Activated T-helper 9 cell treated with anti-CD3 and anti-CD28 coated beads, Interleukin-2, amount 50 U/mL, for 16 hours (primary cell): ENCODE results near the gene MPC1.
"Not testable (repeated sequence)": the region's sequence is repeated elsewhere in the genome, so short reads cannot be mapped to it uniquely, and the experiment has no call there.

Source experiments
- DNase-seq: peaks from one replicate; pipeline ENCODE4 v3.0.0-alpha.2; 2020; ENCODE audit warnings: low read depth

MPC1 gene

GRCh38 chr6:166344921-166345320 lies 37.8 kb downstream of the MPC1 start:
- not testable (repeated sequence) for DNase-seq

GRCh38 chr6:166344240-166344639 lies 38.5 kb downstream of the MPC1 start:
- DNase-seq, result no peak

GRCh38 chr6:166343150-166343487 lies 39.6 kb downstream of the MPC1 start:
- no peak for DNase-seq

- peak; percentile 60 for DNase-seq
Observed at GRCh38 chr6:166342349-166343149, 40.2 kb downstream of the MPC1 start, which contains the start of gene SFT2D1. Gene SFT2D1 (minus strand): TSS chr6:166342545. CDS start chr6:166342481, 64 bp downstream.

- no peak for DNase-seq
Observed at GRCh38 chr6:166341977-166342348, 40.8 kb downstream of the MPC1 start.

- DNase-seq, result no peak
Observed at GRCh38 chr6:166341464-166341863, 41.3 kb downstream of the MPC1 start.

GRCh38 chr6:166338854-166339253 lies 43.9 kb downstream of the MPC1 start:
- DNase-seq, result no peak

GRCh38 chr6:166336847-166337246 lies 45.9 kb downstream of the MPC1 start:
- DNase-seq, result no peak

- DNase-seq, result no peak
Observed at GRCh38 chr6:166335378-166336302, 47.1 kb downstream of the MPC1 start.

- DNase-seq, result no peak
Observed at GRCh38 chr6:166334878-166335277, 47.9 kb downstream of the MPC1 start.

GRCh38 chr6:166333172-166333995 lies 49.4 kb downstream of the MPC1 start:
- no peak for DNase-seq

GRCh38 chr6:166331503-166332415 lies 51.0 kb downstream of the MPC1 start:
- DNase-seq, result no peak

- no peak for DNase-seq
Observed at GRCh38 chr6:166330612-166331011, 52.1 kb downstream of the MPC1 start.

GRCh38 chr6:166325383-166326042 lies 57.2 kb downstream of the MPC1 start:
- DNase-seq, result no peak

GRCh38 chr6:166323395-166323794 lies 59.3 kb downstream of the MPC1 start:
- DNase-seq, result no peak

GRCh38 chr6:166318649-166319600 lies 63.8 kb downstream of the MPC1 start:
- DNase-seq, result no peak

- DNase-seq, result no peak
Observed at GRCh38 chr6:166318227-166318626, 64.5 kb downstream of the MPC1 start.

- no peak for DNase-seq
Observed at GRCh38 chr6:166317261-166318212, 65.2 kb downstream of the MPC1 start.
